C4-2B (cell line): ENCODE measurements around the gene GGT5.

Experiments used
- H3K27ac ChIP-seq: fragments of 450-650 bp; 2 replicates; pipeline ENCODE4 v1.5.1; 2017
- ZFX ChIP-seq: fragments of 450-650 bp; IDR thresholded peaks from 2 replicates; pipeline ENCODE4 v1.6.1; 2017
- TF ChIP-seq, protein P1 (sequence below): fragments of 450-650 bp; conservative IDR thresholded peaks from 2 replicates; pipeline ENCODE4 v1.5.1; 2017; ENCODE audit warnings: mild to moderate bottlenecking

The GGT5 gene

DNA sequence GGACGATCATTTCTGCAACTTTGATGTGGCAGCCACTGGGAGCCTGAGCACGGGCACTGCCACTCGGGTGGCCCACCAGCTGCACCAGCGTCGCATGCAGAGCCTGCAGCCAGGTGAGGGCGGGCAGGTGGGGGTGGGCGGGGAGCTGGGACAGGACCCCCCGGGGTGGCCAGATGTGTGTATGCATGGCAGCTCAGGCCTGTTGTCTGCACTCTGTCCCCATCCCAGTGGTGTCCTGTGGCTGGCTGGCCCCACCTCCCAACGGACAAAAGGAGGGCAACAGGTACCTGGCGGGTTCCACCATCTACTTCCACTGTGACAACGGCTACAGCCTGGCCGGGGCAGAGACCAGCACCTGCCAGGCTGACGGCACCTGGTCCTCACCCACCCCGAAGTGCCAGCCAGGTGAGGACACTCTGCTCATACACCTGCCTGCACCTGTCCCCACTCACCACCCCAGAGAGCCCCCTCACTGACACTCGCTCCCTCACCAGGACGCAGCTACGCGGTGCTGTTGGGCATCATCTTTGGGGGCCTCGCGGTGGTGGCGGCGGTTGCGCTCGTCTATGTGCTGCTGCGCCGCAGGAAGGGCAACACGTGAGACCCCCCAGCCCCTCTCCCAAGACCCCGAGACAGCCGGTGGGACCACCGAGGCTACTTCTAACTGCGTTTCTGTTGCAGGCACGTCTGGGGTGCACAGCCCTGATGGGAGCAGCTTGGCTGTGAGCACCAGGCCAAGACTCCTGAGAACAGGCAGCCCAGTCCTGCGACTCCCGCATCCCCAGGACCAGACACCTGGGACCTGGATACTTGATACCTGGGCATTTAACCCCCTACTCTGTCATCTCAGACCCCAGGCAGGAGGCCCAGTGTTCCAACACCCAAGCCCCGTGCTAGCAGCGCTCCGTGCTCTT is 56.9 kb downstream of the GGT5 start:
- no peak for TF ChIP-seq ZFX
- TF ChIP-seq, protein P1, sequence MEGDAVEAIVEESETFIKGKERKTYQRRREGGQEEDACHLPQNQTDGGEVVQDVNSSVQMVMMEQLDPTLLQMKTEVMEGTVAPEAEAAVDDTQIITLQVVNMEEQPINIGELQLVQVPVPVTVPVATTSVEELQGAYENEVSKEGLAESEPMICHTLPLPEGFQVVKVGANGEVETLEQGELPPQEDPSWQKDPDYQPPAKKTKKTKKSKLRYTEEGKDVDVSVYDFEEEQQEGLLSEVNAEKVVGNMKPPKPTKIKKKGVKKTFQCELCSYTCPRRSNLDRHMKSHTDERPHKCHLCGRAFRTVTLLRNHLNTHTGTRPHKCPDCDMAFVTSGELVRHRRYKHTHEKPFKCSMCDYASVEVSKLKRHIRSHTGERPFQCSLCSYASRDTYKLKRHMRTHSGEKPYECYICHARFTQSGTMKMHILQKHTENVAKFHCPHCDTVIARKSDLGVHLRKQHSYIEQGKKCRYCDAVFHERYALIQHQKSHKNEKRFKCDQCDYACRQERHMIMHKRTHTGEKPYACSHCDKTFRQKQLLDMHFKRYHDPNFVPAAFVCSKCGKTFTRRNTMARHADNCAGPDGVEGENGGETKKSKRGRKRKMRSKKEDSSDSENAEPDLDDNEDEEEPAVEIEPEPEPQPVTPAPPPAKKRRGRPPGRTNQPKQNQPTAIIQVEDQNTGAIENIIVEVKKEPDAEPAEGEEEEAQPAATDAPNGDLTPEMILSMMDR: no peak
- H3K27ac ChIP-seq: no peak overlapping the region

DNA sequence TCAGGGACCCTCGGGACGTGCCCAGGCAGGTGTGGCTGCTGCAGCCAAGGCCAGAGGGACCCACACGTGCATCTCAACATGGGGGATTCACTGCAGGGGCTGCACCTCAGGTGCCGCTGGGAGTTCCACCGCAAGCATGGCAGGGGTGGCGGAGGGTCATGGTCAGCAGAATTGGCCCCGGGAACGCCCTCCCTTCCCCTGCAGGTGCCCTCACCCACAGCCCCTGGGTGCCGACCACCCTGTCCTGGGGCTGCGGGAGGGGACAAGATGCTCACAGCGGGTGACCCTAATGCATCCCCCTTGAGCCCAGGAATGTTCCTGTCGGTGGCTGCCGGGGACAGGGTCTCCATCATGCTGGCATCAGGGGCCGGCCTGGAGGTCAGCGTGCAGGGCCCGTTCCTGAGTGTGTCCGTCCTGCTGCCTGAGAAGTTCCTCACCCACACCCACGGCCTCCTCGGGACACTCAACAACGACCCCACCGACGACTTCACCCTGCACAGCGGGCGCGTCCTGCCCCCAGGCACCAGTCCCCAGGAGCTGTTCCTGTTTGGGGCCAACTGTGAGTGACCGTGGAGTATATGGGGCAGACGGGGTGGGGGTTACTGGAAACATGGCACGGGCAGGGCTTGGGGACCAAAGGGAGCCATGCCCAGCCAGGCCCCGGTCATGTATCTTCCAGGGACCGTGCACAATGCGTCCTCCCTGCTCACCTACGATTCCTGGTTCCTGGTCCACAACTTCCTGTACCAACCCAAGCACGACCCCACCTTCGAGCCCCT is 57.8 kb downstream of the GGT5 start:
- TF ChIP-seq, protein P1: no peak
- no peak for TF ChIP-seq ZFX

DNA sequence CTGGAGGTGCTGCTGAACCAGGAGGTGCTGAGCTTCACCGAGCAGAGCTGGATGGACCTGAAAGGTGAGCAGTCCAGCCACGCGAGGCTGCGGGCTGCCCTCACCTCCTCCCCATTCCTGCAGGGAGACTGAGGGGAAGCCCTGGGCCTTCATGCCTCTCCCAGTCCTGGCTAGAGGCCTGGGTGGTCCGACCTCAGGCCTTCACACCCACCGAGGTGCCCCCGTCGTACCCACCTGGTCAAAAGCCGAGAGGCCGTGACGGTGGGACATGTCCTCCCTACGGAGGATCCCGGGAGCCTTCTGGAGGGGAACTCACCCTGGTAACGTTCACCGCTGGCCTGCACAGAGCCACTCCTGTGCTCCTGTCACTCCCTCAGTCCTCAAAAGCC is 58.5 kb downstream of the GGT5 start:
- no peak for TF ChIP-seq ZFX
- TF ChIP-seq, protein P1: no peak

More for the DNA sequence above, 57.8 kb downstream of the GGT5 start:
- no peak overlapping the region for H3K27ac ChIP-seq

DNA sequence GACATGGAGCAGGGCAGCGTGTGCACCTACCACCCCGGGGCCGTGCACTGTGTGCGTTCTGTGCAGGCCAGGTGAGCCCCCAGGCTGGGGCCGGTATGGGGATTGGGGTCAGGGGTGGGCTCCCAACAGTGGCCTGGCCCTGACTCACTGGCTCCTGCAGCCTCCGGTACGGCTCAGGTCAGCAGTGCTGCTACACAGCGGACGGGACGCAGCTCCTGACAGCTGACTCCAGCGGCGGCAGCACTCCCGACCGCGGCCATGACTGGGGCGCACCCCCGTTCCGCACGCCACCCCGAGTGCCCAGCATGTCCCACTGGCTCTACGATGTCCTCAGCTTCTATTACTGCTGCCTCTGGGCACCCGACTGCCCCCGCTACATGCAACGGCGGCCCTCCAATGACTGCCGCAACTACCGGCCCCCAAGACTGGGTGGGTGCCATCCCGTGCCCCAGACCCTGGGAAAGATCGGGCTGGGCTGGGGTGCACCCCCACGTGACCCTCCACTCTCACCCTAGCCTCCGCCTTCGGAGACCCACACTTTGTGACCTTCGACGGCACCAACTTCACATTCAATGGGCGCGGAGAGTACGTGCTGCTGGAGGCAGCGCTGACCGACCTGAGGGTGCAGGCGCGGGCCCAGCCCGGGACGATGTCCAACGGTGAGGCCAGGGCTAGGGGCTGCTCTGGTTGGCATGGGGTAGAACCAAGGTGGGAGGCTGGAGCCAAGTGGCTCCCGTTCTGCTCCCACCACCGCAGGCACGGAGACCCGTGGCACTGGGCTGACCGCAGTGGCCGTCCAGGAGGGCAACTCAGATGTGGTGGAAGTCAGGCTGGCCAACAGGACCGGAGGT is 59.2 kb downstream of the GGT5 start:
- TF ChIP-seq ZFX: no peak
- TF ChIP-seq, protein P1: no peak
- H3K27ac ChIP-seq: no peak overlapping the region

More for the DNA sequence above, 58.5 kb downstream of the GGT5 start:
- H3K27ac ChIP-seq: no peak overlapping the region

DNA sequence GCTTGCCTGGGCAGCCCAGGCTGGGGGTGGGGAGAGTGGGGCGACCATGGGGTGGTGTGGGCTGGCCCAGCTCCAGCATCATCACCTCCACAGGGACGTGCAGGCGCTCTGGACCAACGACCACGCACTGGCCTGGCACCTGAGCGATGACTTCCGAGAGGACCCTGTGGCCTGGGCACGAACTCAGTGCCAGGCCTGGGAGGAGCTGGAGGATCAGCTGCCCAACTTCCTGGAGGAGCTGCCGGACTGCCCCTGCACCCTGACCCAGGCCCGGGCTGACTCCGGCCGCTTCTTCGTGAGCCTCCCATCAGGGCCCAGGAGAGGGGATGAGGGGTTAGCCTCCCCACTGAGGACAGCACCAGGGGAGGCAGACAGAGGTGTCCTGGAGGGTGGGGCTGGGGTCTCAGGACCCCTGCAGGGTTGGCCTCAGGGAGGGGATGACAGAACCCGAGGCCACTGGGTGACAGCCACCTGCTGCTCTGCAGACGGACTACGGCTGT is 59.8 kb downstream of the GGT5 start:
- no peak overlapping the region for H3K27ac ChIP-seq
- TF ChIP-seq, protein P1: no peak
- no peak for TF ChIP-seq ZFX

DNA sequence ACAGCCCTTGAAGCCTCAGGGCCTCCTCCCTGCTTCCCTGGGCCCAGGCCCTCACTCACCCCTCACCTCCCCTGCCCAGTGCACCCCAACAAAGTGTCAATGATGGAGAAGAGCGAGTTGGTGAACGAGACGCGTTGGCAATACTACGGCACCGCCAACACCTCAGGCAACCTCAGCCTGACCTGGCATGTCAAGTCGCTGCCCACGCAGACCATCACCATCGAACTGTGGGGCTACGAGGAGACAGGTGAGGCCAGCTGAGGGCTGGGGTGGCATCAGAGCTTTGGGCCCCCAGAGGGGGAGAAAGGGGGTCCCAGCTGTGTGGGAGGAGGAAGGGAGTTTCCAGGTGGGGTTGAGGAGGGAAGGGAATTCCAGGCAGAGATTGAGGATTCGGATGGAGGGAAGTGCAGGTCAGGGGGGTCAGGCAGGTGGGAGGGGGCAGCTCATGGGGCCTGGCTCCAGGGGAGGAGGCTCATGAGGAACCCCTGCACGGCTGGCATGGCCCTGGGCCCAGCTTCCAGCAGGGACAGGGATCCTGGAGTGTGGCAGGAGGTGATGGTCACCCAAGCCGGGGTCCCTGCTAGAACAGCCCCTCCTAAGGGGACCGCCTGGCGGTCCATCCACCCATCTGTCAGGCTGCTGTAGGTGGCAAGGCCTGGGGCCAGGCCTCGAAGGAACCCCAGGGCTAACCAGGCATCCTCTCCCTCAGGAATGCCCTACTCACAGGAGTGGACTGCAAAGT is 60.7 kb downstream of the GGT5 start:
- no peak for TF ChIP-seq ZFX
- TF ChIP-seq, protein P1: no peak
- no peak overlapping the region for H3K27ac ChIP-seq
